ENCODE results near the gene PSME3.
A peak's percentile ranks its signal among the peaks of the same experiment; 100 is the strongest.

The PSME3 gene

GRCh38 chr17:42818379-42818778, 14.8 kb upstream of the PSME3 start:
- no peak for DNase-seq

DNA sequence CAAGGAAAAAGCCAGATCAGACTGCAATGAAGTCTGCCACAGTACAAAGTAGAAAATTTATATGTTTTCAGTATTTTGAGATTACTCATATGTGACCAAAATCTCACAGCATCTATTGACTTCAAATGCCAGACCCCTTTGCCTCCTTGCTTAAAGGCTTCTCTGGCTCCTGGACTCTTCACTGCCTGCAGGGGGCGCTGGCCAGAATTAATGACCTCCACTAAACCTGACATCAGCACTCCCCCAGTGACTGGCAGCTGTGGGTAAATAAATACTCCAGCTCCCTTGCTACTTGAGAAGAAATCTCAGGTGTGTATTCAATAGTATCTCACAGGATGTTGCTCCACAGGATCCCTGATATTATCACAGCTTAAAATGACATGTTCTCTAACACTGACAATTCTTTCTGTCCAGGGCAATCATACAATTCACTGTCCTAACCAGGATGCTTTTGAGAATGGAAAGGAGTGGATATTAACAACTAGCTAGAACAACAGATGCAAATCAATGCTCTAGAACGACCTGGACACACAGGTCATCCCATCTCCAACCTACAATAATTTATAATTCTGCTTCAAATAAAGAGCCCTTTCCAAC, 13.2 kb upstream of the PSME3 start:
- DNase-seq: peak; percentile 53

DNA sequence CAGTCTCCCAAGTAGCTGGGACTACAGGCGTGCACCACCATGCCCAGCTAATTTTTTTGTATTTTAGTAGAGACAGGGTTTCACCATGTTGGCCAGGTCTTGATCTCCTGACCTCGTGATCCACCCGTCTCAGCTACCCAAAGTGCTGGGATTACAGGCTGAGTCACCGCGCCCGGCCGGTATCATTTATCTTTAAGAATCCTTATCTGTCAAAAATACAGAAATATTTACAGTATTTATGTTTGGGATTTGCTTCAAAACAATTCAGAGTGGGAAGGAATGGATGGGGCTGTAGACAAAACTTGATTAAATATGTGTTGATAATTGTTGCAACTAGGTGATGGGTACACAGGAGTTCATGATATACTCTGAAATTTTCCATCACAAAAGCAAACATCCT, 12.0 kb upstream of the PSME3 start:
- no peak for DNase-seq

DNA sequence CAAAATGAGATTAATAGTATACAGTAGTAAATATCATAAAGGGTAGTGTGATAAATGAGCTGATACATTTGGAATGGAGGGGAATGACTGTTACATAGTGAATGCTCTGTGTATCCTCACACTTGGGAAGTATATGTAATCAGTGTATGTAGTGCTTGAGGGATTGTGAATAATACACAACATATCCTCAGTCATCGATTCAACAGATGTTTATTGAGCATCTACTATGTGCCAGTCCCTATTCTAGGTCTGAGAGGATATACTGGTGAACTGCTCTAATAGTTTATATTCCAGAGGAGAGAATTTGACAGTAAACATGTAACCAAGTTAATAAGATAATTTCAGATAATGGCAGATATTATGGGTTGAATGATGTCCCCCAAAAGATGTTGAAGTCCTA, 5.7 kb upstream of the PSME3 start:
- no peak for DNase-seq

DNA sequence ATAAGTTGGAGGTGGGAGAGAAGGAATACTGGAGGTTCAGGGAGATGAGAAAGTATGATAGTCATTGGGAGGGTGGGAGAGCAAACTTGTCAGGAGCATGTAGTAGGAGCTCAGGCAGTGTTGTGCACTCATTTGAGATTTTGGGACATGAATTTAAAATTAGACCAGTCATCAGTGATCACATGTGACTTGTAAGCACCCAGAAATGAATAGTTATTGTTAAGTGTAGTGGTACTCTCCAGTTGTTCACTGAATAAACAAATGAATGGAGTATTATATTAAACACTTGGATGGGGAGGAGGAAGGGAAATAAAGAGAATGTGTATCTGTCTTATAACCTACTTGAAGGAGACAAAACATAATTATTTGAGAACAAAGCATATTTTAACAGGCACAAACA, 2.2 kb upstream of the PSME3 start:
- no peak for DNase-seq

DNA sequence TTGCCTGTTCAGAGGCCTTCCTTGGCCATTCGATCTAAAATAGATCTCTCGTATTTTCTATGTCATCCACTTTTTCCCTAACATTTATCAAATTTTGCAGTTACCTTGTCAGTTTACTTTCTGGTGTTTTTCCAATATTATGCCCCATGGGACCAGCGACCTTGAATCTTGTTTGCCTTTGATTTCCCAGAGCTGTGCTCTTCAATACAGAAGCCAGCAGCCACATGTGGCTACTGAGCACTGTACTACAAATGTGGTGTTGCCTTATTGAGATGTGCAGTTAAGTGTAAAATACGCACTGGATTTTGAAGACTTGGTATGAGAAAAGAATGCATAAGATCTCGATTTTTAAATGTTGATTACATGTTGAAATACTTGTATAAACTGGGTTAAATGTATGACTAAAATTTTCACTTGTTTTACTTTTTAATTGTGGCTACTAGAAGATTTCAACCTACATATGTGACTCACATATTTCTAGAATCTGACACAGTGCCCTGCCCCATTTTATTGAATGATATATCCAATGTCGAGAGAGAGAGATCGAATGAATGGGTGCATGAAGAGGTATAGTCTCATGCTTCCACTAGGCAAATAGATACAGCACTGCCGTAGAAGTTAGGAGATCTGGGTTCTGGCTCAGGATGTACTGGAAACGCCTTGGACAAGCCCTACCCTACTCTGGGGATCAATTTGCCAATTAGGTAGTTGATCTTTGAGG, 824 bp upstream of the PSME3 start:
- no peak for DNase-seq

DNA sequence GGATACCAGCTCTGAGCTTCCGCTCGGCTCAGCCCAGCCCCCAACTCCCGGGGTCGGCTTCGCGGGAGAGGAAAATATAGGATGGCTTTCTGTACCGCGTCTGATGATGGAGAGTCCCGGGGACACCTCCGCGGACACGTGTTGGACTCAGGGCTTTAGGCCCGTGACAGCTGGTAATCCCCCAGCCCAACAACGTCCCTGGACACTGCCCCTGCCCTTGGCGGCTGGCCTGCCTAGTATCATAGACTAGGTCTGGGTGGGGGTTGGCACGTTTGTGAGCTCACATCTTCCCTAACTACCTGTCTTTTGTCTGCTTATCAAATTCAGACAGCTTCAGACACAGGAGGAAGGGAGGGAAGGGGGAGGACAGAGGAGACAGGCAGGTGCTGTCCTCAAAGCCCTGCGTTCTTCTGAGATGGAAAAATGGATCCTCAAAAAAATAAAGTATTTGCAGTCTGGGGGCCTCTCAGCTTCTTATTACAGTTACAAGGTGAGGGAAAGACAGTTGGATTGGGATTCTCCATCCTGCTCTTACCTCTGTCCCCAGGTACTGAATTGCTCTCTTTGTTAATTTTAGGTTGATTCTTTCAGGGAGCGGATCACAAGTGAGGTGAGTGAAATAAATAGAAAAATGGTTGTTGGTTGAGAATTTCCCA, 698 bp downstream of the PSME3 start:
- DNase-seq: no peak

- DNase-seq: no peak
Observed at GRCh38 chr17:42835732-42836131, 2.5 kb downstream of the PSME3 start.

- DNase-seq: no peak
Observed at GRCh38 chr17:42841975-42842685, 8.9 kb downstream of the PSME3 start.

- DNase-seq: no peak
Observed at GRCh38 chr17:42843358-42843934, 10.2 kb downstream of the PSME3 start.

DNA sequence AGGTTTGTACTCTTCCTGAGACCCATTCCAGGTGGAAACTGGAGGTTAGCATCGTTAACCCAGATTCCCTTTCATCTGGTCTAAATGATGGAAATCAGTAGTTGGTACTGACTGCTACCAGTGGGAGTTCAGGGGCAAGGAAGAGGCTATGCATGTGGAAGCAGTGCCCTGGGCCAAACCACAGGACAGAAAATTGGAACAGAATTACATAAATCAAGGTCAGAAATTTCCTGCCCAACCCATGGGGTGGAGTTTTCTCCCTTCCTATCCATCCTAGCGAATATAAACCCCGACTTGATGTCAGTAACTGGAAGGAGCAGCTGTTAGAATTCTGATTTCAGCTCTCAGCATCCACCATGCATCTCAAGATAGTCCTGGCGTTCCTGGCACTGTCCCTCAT, 11.1 kb downstream of the PSME3 start, which contains the start of gene AOC2:
Gene AOC2, plus strand, starts transcription at position 310 of the 400 bp plus-strand sequence. Its CDS starts 47 bp downstream, at position 357.
- DNase-seq: no peak

DNA sequence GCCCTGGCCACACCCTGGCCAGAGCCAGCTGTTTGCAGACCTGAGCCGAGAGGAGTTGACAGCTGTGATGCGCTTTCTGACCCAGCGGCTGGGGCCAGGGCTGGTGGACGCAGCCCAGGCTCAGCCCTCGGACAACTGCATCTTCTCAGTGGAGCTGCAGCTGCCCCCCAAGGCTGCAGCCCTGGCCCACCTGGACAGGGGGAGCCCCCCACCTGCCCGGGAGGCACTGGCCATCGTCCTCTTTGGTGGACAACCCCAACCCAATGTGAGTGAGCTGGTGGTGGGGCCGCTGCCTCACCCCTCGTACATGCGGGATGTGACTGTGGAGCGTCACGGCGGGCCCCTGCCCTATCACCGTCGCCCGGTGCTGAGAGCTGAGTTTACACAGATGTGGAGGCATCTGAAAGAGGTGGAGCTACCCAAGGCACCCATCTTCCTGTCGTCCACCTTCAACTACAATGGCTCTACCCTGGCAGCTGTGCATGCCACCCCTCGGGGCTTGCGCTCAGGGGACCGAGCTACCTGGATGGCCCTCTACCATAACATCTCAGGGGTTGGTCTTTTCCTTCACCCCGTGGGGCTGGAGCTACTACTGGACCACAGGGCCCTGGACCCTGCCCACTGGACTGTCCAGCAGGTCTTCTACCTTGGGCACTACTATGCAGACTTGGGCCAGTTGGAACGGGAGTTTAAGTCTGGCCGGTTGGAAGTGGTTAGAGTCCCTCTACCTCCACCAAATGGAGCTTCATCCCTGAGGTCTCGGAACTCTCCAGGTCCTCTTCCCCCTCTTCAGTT, 11.8 kb downstream of the PSME3 start:
- DNase-seq: no peak

GRCh38 chr17:42845556-42845917, 12.3 kb downstream of the PSME3 start:
- no peak for DNase-seq

DNA sequence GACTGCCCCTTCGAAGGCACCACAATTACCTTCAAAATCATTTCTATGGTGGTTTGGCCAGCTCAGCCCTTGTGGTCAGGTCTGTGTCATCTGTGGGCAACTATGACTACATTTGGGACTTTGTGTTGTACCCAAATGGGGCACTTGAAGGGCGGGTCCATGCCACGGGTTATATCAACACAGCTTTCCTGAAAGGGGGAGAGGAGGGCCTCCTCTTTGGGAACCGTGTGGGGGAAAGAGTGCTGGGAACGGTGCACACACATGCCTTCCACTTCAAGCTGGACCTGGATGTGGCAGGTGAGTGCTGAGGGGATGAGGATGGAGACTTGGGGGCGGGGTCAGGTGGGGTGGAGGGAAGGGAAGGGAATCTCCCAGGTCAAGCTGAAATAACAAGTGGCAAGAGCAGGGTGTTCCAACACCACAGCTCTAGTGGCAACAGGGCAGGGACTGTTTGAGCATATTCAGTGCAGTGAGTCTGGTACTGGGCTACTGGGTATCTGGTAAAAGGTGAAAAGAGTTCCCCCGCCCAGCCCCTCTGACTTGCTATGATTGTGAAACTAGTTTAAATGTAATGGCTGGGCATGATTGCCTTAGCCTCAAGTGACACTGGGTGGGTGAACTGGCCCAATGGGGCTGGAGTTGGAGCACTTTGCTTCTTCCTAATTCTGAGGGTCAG, 12.9 kb downstream of the PSME3 start:
- DNase-seq: no peak

- DNase-seq: no peak
Observed at GRCh38 chr17:42846594-42847280, 13.5 kb downstream of the PSME3 start.

DNA sequence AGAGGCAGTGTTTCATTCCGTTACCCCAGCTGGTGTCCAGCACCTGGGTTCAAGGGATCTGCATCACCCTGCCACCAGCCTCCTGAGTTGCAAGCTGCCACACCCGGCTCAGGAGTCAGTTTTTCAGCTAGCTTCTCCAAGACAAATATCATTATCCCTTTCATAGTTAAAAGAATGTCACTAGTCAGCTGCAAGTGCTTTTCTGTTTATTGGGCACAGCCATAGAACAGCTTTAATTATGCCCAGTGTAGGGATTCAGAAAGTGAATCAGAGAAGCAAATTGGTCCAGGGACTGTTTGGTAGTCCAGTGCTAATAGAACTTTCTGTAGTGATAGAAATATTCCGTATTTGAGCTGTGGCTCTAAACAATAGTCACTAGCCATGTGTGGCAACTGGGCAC, 14.9 kb downstream of the PSME3 start:
- DNase-seq: no peak

DNA sequence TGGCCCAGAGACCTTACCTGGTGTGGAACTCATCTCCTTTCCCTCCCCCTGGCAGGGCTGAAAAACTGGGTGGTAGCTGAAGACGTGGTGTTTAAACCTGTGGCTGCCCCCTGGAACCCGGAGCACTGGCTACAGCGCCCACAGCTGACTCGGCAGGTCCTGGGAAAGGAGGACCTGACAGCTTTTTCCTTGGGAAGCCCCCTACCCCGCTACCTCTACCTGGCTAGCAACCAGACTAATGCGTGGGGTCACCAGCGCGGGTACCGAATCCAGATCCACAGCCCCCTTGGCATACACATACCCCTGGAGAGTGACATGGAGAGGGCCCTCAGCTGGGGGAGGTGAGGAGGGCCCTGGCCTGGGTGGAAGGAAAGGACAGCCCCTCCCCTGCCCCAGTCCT, 15.8 kb downstream of the PSME3 start:
- DNase-seq: no peak

- no peak for DNase-seq
Observed at GRCh38 chr17:42849451-42850181, 16.4 kb downstream of the PSME3 start.

DNA sequence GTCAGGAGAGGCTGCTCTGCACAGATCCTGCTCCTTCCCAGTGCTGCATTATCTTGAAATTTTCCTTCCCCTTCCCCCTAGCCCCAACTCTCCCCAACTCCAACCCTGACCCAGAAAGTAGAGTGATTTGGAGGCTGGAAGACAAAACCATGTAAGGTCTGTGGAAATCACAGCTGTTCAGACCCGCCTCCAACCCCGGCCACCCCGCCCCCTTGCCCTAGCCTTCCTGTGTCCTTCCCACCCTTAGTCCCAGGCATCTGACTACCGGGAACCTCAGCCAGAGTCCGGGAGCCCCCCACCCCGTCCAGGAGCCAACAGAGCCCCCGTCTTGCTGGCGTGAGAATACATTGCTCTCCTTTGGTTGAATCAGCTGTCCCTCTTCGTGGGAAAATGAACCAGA, 17.8 kb downstream of the PSME3 start, which contains the start of gene AOC3:
Gene AOC3, plus strand, starts transcription at position 246 of the 400 bp plus-strand sequence. Its CDS starts 145 bp downstream, at position 391.
- DNase-seq: no peak
